ENCODE measurements around the gene FNIP2.
"Not testable (repeated sequence)": the region's sequence is repeated elsewhere in the genome, so short reads cannot be mapped to it uniquely, and the experiment has no call there.

The FNIP2 gene

DNA sequence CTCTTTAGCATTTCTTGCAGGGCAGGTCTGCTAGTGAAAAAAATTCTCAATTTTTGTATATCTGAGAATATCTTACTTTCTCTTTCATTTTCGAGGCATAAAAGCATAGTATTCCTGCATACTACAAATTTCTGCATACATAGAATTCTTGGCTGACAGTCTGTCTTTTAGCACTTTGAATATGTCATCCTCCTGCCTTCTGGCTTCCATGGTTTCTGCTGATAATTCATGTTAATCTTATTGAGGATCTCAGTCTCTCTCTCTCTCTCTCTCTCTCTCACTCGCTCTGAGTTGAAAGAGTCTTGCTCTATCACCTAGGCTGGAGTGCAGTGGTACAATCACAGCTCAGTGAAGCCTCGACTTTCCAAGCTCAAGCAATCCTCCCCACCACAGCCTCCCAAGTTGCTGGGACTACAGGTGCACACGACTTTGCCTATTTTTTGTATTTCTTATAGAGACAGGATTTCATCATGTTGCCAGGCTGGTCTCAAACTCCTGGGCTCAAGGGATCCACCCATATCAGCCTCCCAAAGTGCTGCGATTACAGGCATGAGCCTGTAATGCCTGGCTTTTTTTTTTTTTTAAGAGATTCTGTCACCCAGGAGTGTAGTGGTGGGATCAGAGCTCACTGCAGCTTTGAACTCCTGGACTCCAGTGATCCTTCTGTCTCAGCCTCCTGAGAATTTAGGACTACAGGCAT, 161.3 kb downstream of the FNIP2 start:
- DNase-seq, result no peak

GRCh38 chr4:158930639-158930972, 161.8 kb downstream of the FNIP2 start:
- no peak for DNase-seq

DNA sequence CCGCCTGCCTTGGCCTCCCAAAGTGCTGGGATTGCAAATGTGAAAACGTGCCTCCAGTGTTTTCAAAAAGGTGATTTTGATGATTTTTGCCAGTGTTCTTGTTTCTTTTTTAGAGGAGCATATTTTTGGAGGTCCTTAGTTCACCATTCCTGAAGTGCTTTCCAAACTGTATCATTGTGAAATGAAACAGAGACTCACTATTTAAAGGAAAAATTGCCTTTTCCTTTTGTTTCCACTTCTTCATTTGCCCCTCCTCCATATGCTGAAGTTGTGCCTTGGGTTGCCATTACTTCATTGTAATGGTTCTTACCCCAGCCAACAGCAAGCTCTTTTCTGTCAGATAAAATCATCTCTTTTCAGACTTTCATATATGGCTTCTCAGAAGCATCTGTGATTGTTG, 164.4 kb downstream of the FNIP2 start:
- no peak for DNase-seq

DNA sequence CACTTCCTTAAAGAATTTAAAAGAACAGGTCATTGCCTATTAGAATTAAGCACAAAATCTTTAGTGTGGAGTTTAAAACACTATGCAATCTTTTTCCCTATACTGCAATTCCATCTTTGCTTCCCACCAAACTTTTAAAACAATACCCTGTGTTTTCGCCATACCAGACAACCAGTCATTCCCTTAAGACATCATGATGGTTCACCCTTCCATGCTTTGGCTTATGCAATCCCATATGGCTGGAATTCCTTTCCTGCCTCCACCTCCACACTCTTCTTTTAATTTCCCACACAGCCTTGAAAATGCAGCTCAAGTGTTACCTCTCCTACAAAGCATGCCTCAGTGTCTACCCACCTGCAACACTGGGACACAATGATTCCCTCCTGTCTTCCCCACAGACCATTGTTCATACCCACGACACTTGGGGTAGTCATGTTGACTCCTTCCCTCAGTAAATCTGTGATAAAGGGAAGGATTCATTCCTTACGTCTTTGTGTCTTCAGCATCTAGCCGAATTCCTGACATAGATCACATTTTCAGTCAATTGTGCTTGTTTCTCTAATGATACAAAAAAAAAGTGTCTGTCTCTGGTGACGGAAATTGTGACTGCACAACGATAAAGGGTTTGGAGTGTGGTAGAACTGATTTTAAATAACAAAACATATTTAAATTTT, 166.3 kb downstream of the FNIP2 start:
- no peak for DNase-seq

DNA sequence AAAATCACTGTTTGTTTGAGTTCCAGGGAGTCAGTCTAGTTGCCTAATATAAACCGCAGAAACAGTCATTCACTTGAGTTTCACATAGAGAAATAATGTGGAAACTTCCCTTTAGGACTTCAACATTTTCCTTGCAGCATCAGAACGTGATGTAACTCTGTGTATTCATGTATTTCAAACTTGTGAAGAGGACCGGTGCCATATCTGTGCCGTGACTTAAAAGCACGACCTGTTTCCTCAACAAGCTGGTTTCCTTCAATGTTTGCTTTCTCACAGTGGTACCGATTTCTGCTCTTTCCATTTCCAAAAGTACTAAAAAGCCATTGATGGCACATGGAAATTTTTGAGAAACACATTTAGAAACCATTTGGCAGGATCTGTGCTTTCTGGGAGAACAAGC, 167.4 kb downstream of the FNIP2 start:
- DNase-seq, result no peak

- no peak for DNase-seq
Measured at GRCh38 chr4:158938220-158939044, 169.6 kb downstream of the FNIP2 start.

DNA sequence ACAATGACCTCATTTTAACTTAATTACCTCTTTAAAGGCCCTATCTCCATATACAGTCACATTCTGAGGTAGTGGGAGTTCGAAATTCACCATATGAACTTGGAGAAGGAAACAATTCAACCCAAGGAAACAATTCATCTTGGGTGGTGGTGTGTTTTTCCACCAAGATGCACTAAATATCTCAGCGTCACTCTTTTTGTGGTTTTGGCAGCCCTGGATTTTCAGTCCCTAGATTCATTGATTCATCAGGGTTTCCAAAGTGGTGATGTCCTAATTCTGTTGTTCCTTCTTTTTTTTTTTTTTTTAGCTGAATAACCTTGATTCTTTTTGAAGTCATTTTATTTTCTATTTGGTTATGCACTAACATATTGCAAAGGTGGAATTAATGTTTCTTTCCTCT, 171.4 kb downstream of the FNIP2 start:
- DNase-seq, result no peak

DNA sequence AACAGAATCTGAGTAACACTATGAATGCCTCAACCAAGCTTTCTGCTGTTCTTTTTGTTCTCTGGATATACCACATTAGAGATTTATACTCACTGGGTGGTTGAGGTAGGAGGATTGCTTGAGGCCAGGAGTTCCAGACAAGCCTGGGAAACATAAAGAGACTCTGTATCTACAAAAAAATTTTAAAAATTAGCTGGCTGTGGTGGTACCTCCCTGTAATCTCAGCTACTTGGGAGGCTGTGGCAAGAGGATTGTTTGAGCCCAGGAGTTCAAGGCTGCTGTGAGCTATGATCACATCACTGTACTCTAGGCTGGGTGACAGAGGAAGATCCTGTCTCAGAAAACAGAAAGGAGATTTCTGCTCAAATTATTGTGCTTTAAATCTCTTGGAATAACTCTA, 172.5 kb downstream of the FNIP2 start:
- no peak for DNase-seq

GRCh38 chr4:158941895-158942294, 173.1 kb downstream of the FNIP2 start:
- DNase-seq, result no peak

- DNase-seq, result no peak
Measured at GRCh38 chr4:158945529-158946108, 176.8 kb downstream of the FNIP2 start.

DNA sequence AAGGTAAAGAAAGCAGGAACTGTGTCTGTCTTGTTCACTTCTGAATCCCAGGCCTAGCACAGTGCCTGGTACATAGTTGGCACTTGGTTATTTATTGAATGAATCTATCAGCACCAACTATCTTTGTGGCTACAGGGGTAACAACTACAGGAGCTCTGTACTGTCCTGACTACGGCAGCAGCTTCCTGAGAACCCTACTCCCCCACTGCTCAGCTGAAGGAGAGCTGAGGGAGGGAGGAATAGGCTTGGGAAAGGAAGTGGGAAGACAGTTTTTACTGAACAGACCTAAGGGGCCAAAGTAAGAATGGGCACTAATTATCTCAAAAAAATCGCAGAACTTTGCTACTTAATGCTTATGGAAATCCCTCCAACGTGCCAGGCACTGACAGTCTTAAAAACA, 178.0 kb downstream of the FNIP2 start:
- DNase-seq, result no peak

DNA sequence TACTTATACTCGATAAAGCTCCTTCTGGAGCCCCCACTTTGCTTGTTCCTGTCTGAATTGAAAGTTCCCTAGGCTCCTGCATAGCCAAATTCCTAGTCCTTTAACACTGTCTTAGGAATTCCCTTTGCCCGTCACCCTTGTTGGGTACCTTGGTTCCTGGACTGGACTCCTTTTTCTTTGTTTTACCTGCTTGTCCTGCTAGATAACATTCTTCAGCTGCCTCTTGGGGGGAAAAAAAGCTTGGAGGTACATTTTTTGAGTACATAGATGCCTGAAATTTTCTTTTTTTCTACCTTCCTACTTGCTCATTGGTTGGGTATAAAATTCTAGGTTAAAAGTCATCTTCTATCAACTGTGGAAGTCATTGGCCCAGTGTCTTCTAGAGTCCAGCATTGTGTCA, 179.2 kb downstream of the FNIP2 start:
- DNase-seq, result no peak

DNA sequence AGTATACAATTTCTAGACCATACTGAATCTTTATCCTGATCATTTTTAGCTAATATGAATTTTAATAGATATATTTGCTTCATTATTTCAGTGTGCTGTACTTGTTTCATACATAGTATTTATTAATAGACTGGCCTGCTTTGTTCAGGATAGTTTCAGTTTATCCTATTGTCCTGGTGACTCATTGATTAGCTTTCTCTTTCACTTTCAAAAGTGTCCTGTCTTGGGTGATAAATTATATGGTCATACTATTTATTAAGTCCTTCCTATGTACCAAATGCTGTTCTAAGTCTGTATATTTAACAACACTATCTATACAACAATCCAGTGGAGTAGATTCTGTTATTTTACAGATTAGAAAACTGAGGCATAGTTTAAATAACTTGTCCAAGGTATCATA, 180.3 kb downstream of the FNIP2 start:
- no peak for DNase-seq

- DNase-seq, result not testable (repeated sequence)
Measured at GRCh38 chr4:158952221-158952774, 183.5 kb downstream of the FNIP2 start.

GRCh38 chr4:158956345-158956744, 187.5 kb downstream of the FNIP2 start:
- not testable (repeated sequence) for DNase-seq

DNA sequence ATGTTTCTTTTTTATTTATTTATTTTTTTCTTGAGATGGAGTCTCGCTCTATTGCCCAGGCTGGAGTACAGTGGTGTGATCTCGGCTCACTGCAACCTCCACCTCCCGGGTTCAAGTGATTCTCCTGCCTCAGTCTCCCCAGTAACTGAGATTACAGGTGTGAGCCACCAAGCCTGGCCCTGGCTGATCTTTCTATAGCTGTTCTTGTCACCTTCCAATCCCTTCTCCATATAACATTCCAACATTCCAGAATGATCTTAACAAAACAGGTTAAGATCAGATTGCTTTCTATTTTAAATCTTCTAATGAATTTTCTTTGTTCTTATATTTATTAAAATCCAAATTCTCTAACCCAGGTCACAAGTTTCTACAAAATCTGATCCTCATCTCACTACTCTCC, 188.1 kb downstream of the FNIP2 start:
- DNase-seq, result not testable (repeated sequence)
